AG09309 (cell line): ENCODE results near the gene GPX4.
"Not testable (repeated sequence)": the region's sequence is repeated elsewhere in the genome, so short reads cannot be mapped to it uniquely, and the experiment has no call there.

Source experiments
- DNase-seq: peaks from one replicate; pipeline ENCODE4 v3.0.0-alpha.2; 2010; ENCODE audit warnings: low read depth
- H3K4me3 ChIP-seq: 2 replicates; pipeline ENCODE4 v1.5.1; 2011; ENCODE audit warnings: mild to moderate bottlenecking, low read depth, low read length, moderate library complexity; ENCODE audit not compliant: control insufficient read depth
- TF ChIP-seq, protein P1 (sequence below): IDR thresholded peaks from 2 replicates; pipeline ENCODE4 v1.5.1; 2011; ENCODE audit warnings: mild to moderate bottlenecking, low read depth, low read length, inconsistent platforms; ENCODE audit not compliant: insufficient read depth, control insufficient read depth; ENCODE audit errors: missing control alignments

The GPX4 gene

GRCh38 chr19:1112268-1113029 is 8.7 kb downstream of the GPX4 start:
- TF ChIP-seq, protein P1, sequence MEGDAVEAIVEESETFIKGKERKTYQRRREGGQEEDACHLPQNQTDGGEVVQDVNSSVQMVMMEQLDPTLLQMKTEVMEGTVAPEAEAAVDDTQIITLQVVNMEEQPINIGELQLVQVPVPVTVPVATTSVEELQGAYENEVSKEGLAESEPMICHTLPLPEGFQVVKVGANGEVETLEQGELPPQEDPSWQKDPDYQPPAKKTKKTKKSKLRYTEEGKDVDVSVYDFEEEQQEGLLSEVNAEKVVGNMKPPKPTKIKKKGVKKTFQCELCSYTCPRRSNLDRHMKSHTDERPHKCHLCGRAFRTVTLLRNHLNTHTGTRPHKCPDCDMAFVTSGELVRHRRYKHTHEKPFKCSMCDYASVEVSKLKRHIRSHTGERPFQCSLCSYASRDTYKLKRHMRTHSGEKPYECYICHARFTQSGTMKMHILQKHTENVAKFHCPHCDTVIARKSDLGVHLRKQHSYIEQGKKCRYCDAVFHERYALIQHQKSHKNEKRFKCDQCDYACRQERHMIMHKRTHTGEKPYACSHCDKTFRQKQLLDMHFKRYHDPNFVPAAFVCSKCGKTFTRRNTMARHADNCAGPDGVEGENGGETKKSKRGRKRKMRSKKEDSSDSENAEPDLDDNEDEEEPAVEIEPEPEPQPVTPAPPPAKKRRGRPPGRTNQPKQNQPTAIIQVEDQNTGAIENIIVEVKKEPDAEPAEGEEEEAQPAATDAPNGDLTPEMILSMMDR, result no peak
- H3K4me3 ChIP-seq, result no peak overlapping the region
- no peak for DNase-seq

DNA sequence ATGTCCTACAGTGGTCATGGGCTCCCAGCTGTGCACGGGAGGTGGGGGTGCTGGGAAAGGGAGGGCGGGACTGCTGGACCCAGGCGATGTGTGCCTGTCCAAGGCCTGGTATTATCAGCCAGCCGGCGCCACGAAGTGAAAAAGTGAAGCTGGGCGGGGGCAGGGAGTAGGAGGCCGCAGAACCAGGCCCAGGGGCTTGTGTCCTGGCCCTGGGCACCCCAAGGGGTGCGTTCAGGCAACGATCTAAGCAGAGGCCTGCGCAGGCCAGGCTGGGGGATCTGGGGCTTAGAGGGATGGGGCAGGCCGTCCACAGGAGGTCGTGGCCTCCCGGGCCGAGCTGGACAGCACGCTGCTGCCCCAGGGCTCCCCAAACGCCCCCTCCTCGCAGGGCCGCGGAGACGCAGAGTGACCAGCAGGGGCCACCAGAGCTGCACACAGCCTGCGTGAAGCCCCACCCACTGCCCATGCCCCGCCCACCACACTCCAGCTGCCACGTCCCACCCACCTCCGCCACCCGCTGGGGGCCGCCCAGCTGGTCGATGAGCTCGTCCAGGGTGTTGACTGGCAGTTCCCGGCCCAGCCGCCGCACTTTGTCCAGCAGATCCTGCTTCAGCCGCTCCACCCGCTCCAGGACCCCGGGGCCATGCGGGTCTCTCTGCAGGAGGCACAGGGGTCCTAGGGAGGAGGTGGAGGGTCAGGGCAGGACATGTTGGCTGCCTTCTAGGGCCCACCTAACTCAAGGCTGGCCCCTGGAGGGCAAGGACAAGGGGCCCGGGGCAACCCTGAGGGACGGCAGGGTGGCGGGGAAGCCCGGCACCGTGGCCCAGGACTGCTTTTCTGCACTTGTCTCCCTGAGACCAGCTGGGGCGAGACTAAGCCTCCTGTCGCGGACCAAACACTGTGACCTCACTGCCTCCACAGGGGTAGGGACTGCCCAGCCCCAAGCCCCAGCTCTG is 9.5 kb downstream of the GPX4 start:
- H3K4me3 ChIP-seq, result no peak overlapping the region
- DNase-seq, result peak; percentile 69
- TF ChIP-seq, protein P1, result peak; percentile 85

DNA sequence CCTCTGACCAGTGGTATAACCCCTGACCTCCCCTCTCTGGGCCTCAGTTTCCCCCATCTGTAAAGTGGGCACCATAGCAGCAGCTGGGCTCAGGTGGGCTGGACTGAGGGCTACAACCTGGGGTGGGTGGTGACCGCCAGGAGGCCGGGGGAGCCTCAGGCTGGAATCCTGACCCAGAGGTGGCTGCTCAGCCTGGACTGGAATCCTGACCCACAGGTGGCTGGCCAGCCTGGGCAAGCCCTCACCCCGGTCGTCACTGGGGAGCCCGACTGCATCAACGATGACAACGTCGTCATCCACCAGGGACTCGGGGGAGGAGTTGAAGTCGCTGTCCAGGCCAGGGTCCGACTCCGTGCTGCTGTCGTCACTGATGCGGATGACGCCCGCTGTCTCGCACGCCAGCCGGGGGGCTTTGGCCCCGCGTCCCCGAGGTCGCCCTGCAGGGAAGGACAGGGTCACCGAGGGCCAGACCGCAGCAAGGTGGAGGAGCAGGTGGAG is 10.2 kb downstream of the GPX4 start:
- no peak overlapping the region for H3K4me3 ChIP-seq
- no peak for DNase-seq
- TF ChIP-seq, protein P1, result no peak

GRCh38 chr19:1114728-1115127 is 10.9 kb downstream of the GPX4 start:
- DNase-seq, H3K4me3 ChIP-seq: not testable (repeated sequence)

DNA sequence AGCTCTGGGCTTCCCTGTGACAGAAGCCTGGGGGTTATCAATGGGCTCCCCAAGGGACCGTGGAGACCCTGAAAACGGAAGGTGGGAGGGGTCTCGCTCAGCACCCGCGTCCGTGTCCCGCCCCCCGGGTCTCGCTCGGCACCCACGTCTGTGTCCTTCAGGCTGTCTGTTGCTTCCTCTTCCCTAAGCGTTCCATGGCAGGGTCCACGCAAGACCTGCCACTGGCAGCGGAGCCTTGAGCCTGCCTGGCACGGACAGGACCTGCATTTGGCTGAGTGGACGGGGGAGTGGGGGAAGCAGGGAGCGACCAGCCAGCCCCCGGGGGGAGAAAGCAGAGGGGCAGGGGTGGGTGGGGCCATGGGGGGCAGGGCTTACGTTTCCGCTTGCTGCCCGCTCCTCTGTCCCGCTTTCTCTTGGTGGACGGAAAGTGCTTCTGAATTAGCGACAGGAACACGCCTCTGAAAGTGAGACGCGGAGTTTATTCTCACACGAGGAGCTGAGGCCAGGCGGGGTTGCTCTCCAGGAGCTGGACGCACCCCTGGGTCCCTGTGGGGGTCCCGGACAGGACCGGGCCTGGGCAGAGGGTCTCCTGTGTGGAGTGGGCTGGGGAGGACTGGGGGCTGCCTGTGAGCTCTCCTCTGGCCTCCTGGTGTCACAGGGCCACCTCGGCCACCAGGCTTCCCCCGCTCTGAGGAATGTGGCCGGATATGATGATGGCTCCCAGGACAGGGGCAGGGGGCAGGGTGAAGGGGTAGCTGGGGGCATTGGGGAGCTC is 12.0 kb downstream of the GPX4 start:
- TF ChIP-seq, protein P1, result no peak
- no peak overlapping the region for H3K4me3 ChIP-seq
- DNase-seq, result no peak

DNA sequence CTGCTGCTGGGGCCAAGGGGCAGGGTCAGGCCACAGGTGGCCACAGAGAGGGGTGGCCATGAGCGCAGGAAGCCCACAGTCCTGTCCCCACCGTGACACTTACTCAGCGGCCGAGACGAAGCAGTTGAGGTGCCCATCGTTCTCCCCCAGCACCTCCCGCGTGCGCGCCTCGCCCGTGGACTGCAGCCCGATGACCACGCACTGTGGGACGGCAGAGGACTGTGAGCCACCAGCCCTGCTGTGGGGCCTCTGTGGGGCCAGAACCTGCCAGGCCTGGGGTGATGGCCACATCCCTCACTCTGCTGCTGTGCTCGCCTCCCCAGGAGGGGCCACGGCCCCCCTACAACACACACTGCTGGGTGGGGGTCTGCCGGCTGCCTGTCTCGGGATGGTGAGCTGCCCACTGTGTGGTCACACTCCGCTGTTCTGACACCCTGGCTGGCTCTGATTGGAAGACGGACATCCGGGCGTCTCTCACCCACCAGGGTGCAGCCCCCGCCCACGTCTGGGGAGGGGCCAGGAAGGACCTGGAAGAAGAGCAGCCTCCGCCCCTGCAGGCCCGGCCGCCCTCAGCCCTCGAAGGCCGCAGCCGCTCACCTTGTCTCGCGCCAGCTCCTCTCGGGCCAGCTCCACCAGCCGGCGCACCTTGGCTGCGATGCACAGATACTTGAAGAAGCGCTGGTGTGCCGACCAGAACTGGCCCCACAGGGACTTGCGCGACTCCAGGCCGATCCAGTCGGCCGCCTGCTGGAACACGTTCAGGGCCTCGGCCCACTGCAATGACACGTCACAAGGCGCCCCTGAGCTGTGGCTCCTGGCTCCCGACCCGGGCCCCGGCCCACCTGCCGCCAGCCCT is 13.2 kb downstream of the GPX4 start:
- no peak for DNase-seq
- TF ChIP-seq, protein P1, result no peak
- no peak overlapping the region for H3K4me3 ChIP-seq
